ENCODE results near the gene MDH1B.

The MDH1B gene

GRCh38 chr2:206790311-206790935 lies 25.3 kb upstream of the MDH1B start:
- TF ChIP-seq CTCF (IDR thresholded peaks at IDR 0.05; ENCODE audit: low read depth, low read length, missing control alignments) = no peak
- in situ Hi-C loops (cut with HindIII; ENCODE audit: low sequenced_read_pairs) = loop anchor here (10.0 kb wide), 1 partner anchor 694 kb away; no protein-coding TSS in a partner anchor
- no peak overlapping the region for H3K4me3 ChIP-seq (ENCODE audit: low read depth, low read length)
- DNase-seq (ENCODE audit: low read depth) = peak; percentile 34

GRCh38 chr2:206784559-206785353 lies 19.6 kb upstream of the MDH1B start:
- DNase-seq (ENCODE audit: low read depth) = no peak
- H3K4me3 ChIP-seq (ENCODE audit: low read depth, low read length) = no peak overlapping the region
- no peak for TF ChIP-seq CTCF (IDR thresholded peaks at IDR 0.05; ENCODE audit: low read depth, low read length, missing control alignments)
- in situ Hi-C loops (cut with HindIII; ENCODE audit: low sequenced_read_pairs) = no loop called here

GRCh38 chr2:206783718-206784117 lies 18.6 kb upstream of the MDH1B start:
- peak; percentile 71 for TF ChIP-seq CTCF (IDR thresholded peaks at IDR 0.05; ENCODE audit: low read depth, low read length, missing control alignments)
- in situ Hi-C loops (cut with HindIII; ENCODE audit: low sequenced_read_pairs) = no loop called here
- H3K4me3 ChIP-seq (ENCODE audit: low read depth, low read length) = no peak overlapping the region

GRCh38 chr2:206780671-206781070 lies 15.5 kb upstream of the MDH1B start:
- TF ChIP-seq CTCF (IDR thresholded peaks at IDR 0.05; ENCODE audit: low read depth, low read length, missing control alignments) = no peak
- in situ Hi-C loops (cut with HindIII; ENCODE audit: low sequenced_read_pairs) = no loop called here
- no peak overlapping the region for H3K4me3 ChIP-seq (ENCODE audit: low read depth, low read length)
- no peak for DNase-seq (ENCODE audit: low read depth)

More at GRCh38 chr2:206783718-206784117, 18.6 kb upstream of the MDH1B start:
- no peak for DNase-seq (ENCODE audit: low read depth)

GRCh38 chr2:206776432-206776831 lies 11.3 kb upstream of the MDH1B start:
- no peak for TF ChIP-seq CTCF (IDR thresholded peaks at IDR 0.05; ENCODE audit: low read depth, low read length, missing control alignments)
- no peak overlapping the region for H3K4me3 ChIP-seq (ENCODE audit: low read depth, low read length)
- no peak for DNase-seq (ENCODE audit: low read depth)
- in situ Hi-C loops (cut with HindIII; ENCODE audit: low sequenced_read_pairs) = no loop called here

GRCh38 chr2:206774871-206775270 lies 9.7 kb upstream of the MDH1B start:
- in situ Hi-C loops (cut with HindIII; ENCODE audit: low sequenced_read_pairs) = loop anchor here (5.0 kb wide), 1 partner anchor 88 kb away; no protein-coding TSS in a partner anchor
- no peak for TF ChIP-seq CTCF (IDR thresholded peaks at IDR 0.05; ENCODE audit: low read depth, low read length, missing control alignments)
- H3K4me3 ChIP-seq (ENCODE audit: low read depth, low read length) = no peak overlapping the region
- DNase-seq (ENCODE audit: low read depth) = no peak

Data from astrocyte of the cerebellum (primary cell).